ES-I3 (cell line): Measurements from ENCODE around the gene LRRC72.

ENCODE experiments used
- H3K36me3 ChIP-seq: 2 replicates; pipeline ENCODE4 v1.6.1; 2013; ENCODE audit warnings: mild to moderate bottlenecking, low read length, control low read depth, moderate library complexity; ENCODE audit not compliant: insufficient read depth
- H3K4me1 ChIP-seq: 2 replicates; pipeline ENCODE4 v1.6.1; 2013; ENCODE audit warnings: mild to moderate bottlenecking, control low read depth, low read length; ENCODE audit not compliant: insufficient read depth
- H3K9ac ChIP-seq: 2 replicates; pipeline ENCODE4 v1.6.1; 2013; ENCODE audit warnings: low read depth, mild to moderate bottlenecking, low read length, moderate library complexity
- H3K9me3 ChIP-seq: 2 replicates; pipeline ENCODE4 v1.6.1; 2013; ENCODE audit warnings: mild to moderate bottlenecking, low read length, moderate library complexity; ENCODE audit not compliant: control insufficient read depth, insufficient read depth

Gene LRRC72

DNA sequence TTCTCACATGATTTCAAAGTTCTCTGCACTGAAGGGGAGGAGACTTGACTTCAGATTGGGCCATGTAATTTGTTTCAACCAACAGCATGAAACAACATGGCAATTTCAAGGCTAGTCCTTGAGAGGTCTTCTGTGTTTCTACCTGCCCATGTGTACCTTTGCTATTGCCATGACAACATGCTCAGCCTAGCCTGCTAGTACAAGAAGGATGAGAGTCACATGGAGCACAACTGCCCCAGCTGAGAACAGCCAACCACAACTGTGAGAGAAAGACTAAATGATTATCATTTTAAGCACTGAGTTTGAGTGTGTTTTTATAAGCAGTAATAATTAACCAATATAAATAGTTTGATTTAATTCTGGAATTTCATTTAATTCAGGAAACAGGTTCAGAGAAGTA is 77.0 kb downstream of the LRRC72 start:
- Histone ChIP-seq H3K9me3 (no peaks in the 10 kb centered on the region), H3K4me1 (no peaks in the 10 kb centered on the region; the same call in 1 of the 2 replicates), H3K36me3 (no peaks in the 10 kb centered on the region; the same call in none of the 2 replicates), H3K9ac (no peak overlapping the region)

DNA sequence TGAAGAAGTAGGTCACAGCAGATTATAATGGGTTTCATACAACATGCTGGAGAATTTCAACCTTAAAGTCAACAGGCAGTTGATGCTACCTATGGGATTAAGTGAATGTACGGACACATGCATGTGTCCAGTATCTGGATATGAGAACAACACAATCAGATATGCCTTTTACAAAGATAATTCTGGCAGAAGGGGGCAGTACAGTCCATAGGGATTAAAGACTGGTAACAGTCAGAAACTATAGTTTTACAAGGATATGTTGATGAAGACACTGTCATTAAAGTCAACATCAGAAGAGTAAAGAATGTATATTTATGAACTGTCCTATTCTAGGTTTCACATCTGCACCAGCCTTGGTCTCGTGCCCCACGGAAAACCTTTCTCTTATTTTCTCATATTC is 77.4 kb downstream of the LRRC72 start:
- H3K36me3 ChIP-seq = no peaks in the 10 kb centered on the region; the same call in 1 of the 2 replicates
- H3K9me3 ChIP-seq = no peaks in the 10 kb centered on the region
- no peak overlapping the region for H3K9ac ChIP-seq
- H3K4me1 ChIP-seq = no peaks in the 10 kb centered on the region

DNA sequence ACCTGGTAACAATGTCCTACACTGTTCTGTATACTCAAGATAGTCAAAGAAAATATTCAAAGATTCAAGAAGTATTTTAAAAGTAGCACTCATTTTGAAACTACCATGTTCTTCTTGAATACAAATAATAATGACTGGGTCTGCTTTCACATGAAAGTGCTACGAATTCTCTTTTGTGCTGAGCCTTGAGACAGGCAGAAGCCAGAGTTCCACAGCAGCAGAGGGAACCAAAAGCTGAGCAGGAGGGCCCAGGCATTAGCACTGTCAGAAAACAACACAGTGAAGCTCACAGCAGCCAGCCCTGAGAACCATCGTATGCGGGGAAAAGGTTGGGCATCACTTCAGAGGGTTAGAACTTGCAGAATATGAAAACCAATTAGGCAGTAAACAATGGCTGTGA is 80.1 kb downstream of the LRRC72 start:
- no peaks in the 10 kb centered on the region for H3K9me3 ChIP-seq
- H3K9ac ChIP-seq = no peak overlapping the region
- H3K36me3 ChIP-seq = no peaks in the 10 kb centered on the region; the same call in 1 of the 2 replicates
- no peaks in the 10 kb centered on the region for H3K4me1 ChIP-seq

DNA sequence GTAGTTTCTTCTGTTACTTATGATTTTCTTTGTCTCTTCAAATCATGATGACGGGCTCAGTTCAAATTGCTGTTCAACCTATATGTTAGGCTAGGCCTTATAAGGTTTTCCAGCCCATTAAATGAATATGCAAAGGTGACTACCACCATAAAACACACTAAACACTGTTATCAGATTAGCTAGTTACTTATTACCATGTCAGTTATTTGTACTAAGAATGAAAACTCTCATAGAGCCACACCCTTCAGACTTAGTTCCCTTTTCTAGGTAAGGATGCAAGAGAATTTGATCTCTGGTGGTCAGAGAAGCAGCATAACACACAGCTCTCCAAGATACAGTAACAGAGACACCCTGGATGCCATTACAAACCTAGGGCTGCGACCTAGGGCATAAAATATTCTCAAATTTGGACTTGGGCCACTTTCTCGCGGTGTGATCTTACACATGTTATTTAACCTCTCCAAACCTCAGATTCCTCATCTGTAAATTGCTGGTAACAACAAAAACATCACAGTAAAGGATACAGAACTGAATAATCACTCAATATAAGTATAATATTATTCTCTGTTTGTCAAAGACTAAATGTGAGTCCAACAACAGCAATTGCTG is 83.3 kb downstream of the LRRC72 start:
- Histone ChIP-seq H3K36me3 (no peaks in the 10 kb centered on the region; the same call in 1 of the 2 replicates), H3K4me1 (no peaks in the 10 kb centered on the region), H3K9ac (no peak overlapping the region), H3K9me3 (no peaks in the 10 kb centered on the region)

DNA sequence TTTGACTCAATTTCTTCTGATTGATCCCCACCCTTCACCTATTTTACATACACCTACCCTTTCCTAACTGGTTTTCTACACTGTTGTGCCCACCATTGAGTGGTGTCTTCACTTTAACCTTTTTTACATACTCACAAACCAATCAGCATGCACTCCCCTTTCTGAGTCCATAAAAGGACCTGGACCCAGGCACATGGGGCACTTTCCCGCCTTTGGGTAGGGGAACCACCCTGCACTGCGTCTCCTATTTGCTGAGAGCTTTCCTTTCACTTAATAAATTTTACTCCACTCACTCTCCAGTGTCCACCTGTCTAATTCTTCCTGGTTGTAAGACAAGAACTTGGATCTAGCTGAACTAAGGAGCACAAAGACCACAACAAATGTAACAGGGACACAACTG is 85.1 kb downstream of the LRRC72 start:
- H3K4me1 ChIP-seq = no peaks in the 10 kb centered on the region
- no peaks in the 10 kb centered on the region for H3K9me3 ChIP-seq
- no peak overlapping the region for H3K9ac ChIP-seq
- H3K36me3 ChIP-seq = no peaks in the 10 kb centered on the region; the same call in 1 of the 2 replicates

DNA sequence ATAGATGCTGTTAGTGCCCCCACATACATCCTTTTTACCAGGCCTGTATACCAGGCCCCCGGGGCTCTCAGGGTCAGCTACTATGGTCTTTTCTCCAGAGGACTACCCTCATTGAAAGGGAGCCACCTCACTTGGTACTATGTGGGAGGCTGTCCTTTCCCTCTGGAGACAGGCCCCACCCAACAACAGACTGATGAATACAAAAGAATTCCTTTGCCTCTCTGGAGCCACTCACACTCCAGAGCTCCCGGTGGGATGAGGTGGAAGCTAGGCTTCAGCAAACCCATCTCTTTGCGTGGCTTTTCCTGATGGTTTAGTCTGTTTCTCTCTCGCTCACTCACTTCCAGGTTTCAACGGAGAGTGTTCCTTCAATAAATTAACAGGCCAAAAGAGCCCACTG is 88.6 kb downstream of the LRRC72 start:
- Histone ChIP-seq H3K36me3 (no peaks in the 10 kb centered on the region), H3K9me3 (no peaks in the 10 kb centered on the region), H3K4me1 (no peaks in the 10 kb centered on the region), H3K9ac (no peak overlapping the region)

DNA sequence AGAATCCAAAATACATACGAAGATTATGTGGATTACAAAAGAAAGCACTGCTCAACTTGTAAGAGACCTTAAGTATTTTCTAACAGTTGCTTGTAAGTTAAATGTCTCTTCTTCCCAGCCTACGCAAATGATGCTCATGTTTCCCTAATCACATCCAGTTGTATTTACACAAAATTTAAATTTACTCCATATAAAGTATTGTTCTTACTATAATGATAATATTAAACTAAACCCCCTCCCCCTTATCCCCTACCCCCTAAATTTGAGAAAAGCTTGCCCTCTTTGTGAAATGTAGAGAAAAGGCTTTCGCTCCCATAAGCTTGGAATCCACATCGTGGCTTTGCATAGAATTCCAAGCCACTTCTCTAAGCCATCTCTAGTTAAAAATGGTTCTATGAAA is 89.5 kb downstream of the LRRC72 start:
- Histone ChIP-seq H3K36me3 (no peaks in the 10 kb centered on the region), H3K9ac (no peak overlapping the region), H3K4me1 (no peaks in the 10 kb centered on the region), H3K9me3 (no peaks in the 10 kb centered on the region)

DNA sequence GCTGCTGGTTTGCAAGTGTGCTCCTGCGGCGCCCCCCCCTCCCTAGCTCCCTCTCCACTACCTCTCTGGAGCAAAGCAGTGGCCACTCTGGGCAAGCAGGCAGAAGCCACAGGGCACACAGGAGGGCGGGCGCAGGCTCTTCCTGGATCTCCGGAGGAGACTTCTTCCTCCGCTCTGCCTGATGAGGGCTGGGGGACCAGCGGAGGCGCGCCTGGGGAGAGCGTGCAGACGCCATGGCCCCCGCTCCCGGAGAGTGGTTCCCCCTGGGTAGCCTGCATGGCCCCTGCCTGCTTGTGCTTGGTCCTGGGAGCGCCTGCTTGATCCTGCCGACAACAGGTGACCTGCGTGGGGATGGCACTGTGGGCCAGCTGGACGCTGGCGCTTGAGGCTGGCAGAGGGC is 89.9 kb downstream of the LRRC72 start:
- Histone ChIP-seq H3K9ac (no peak overlapping the region), H3K36me3 (no peaks in the 10 kb centered on the region), H3K4me1 (no peaks in the 10 kb centered on the region), H3K9me3 (no peaks in the 10 kb centered on the region)

DNA sequence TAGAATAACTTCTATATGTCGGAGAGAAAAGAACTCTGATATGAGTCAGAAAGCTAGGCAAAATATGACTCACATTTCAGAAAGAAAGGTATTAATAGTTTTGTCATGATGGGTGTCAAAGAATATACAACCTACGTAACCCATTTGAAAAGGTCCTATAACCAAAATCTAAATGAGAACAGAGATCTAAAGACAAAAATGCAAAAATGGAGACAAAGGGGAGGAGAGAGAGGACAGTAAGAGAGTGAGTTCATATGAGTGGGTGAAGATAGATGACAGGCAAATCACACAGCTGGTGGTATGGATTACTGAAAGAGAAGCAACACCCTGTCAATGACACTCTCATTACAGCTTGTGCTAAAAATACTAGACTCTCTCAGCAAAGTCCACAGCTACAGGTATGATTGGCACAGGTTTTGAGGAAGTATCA is 93.4 kb downstream of the LRRC72 start:
- no peaks in the 10 kb centered on the region for H3K36me3 ChIP-seq
- no peaks in the 10 kb centered on the region for H3K9me3 ChIP-seq
- H3K4me1 ChIP-seq = no peaks in the 10 kb centered on the region
- no peak overlapping the region for H3K9ac ChIP-seq

DNA sequence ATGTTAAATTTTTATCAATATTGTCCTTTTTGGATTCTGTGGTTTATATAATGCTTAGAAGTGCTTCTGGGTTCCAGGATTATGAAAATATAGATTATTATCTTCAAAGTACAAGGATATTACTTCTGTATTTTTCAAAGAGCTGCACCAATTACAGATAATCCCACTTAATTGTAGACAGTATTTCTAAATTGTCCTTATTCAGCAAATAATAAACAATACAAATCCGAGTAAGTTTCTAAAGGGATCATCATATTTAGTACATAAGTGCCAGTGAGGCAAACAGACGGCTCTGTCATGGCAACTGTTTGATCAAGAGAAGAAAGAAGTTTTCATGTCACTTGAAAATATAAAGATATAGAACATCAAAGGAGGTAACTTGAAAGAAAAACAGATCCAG is 99.8 kb downstream of the LRRC72 start:
- no peaks in the 10 kb centered on the region for H3K9me3 ChIP-seq
- H3K4me1 ChIP-seq = no peaks in the 10 kb centered on the region
- no peaks in the 10 kb centered on the region for H3K36me3 ChIP-seq
- no peak overlapping the region for H3K9ac ChIP-seq

DNA sequence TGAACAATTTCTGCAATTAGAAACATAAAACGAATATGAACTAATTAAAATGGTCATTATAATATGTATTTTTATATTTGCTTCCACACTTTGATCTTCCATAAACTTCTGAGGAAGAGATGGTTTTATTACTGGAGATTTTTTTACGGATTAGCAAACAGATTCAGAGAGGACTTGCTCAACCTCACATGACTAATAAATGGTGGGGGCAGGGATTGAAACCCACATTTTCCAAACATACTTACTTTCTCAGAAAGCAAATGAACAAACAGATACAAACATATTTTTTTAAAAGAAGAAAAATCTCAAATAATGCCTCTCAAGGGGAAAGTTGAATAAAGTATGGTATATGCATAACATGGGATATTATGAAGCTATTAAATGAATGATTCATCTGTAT is 100.6 kb downstream of the LRRC72 start:
- Histone ChIP-seq H3K9me3 (no peaks in the 10 kb centered on the region), H3K4me1 (no peaks in the 10 kb centered on the region), H3K36me3 (no peaks in the 10 kb centered on the region), H3K9ac (no peak overlapping the region)

DNA sequence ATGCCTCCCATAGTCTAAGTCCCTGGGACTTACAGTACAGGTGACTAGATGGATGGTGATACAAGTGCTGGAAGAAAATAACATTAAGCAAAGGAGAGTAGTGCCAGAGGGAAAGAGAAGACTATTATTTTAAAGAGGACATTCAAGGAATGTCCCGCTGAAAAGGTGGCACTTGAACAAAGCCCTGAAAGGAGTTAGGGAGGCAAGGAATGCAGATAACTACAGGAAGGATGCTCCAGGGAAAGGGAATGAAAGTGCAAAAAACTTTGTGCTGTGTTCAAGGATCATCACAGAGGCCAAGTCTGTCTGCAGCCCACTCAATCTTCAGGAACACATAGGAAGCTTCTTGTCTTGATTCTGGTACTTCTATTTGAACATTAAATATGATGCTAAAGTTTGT is 104.0 kb downstream of the LRRC72 start:
- no peaks in the 10 kb centered on the region for H3K36me3 ChIP-seq
- H3K9me3 ChIP-seq = no peaks in the 10 kb centered on the region
- no peaks in the 10 kb centered on the region for H3K4me1 ChIP-seq
- H3K9ac ChIP-seq = no peak overlapping the region
